ENCODE data around the gene MOB1B. TPM values are rescaled to one million over a fixed set of nuclear protein-coding genes. Genes with fewer than 3 reads are reported as not detected.

Gene MOB1B
- total RNA-seq, 1 donor from 2014 or later: 8.4 TPM

GRCh38 chr4:70868778-70869177 lies 33.4 kb upstream of the MOB1B start:
- Histone ChIP-seq H3K27me3 (ENCODE audit: control insufficient read depth, insufficient read depth, low read length) (no peaks in the 10 kb centered on the region), H3K36me3 (ENCODE audit: control insufficient read depth, insufficient read depth, low read length) (no peaks in the 10 kb centered on the region), H3K4me3 (ENCODE audit: low read depth, low read length) (no peak overlapping the region)
- DNase-seq (ENCODE audit: low read depth) (no peak), FAIRE-seq (no peak)
- TF ChIP-seq CTCF (IDR thresholded peaks at IDR 0.05; ENCODE audit: insufficient read depth, low read length, severe bottlenecking): no peak

GRCh38 chr4:70873216-70873615 lies 29.0 kb upstream of the MOB1B start:
- DNase-seq (ENCODE audit: low read depth): no peak
- FAIRE-seq: no peak

GRCh38 chr4:70874268-70875156 lies 27.7 kb upstream of the MOB1B start:
- Histone ChIP-seq H3K4me3 (ENCODE audit: low read depth, low read length) (no peak overlapping the region), H3K36me3 (ENCODE audit: control insufficient read depth, insufficient read depth, low read length) (no peaks in the 10 kb centered on the region), H3K27me3 (ENCODE audit: control insufficient read depth, insufficient read depth, low read length) (no peaks in the 10 kb centered on the region)
- no peak for DNase-seq (ENCODE audit: low read depth)
- no peak for TF ChIP-seq CTCF (IDR thresholded peaks at IDR 0.05; ENCODE audit: insufficient read depth, low read length, severe bottlenecking)
- no peak for FAIRE-seq

More at GRCh38 chr4:70873216-70873615, 29.0 kb upstream of the MOB1B start:
- no peak for TF ChIP-seq CTCF (IDR thresholded peaks at IDR 0.05; ENCODE audit: insufficient read depth, low read length, severe bottlenecking)
- Histone ChIP-seq H3K27me3 (ENCODE audit: control insufficient read depth, insufficient read depth, low read length) (no peaks in the 10 kb centered on the region), H3K4me3 (ENCODE audit: low read depth, low read length) (no peak overlapping the region), H3K36me3 (ENCODE audit: control insufficient read depth, insufficient read depth, low read length) (no peaks in the 10 kb centered on the region)

- H3K4me3 ChIP-seq (ENCODE audit: low read depth, low read length): no peak overlapping the region
- FAIRE-seq (no peak), DNase-seq (ENCODE audit: low read depth) (no peak)
- no peaks in the 10 kb centered on the region for H3K36me3 ChIP-seq (ENCODE audit: control insufficient read depth, insufficient read depth, low read length)
- no peak for TF ChIP-seq CTCF (IDR thresholded peaks at IDR 0.05; ENCODE audit: insufficient read depth, low read length, severe bottlenecking)
- H3K27me3 ChIP-seq (ENCODE audit: control insufficient read depth, insufficient read depth, low read length): no peaks in the 10 kb centered on the region
Observed at GRCh38 chr4:70877556-70877955, 24.6 kb upstream of the MOB1B start.

- DNase-seq (ENCODE audit: low read depth) (no peak), FAIRE-seq (no peak)
- H3K4me3 ChIP-seq (ENCODE audit: low read depth, low read length): no peak overlapping the region
- no peaks in the 10 kb centered on the region for H3K36me3 ChIP-seq (ENCODE audit: control insufficient read depth, insufficient read depth, low read length)
- TF ChIP-seq CTCF (IDR thresholded peaks at IDR 0.05; ENCODE audit: insufficient read depth, low read length, severe bottlenecking): no peak
- no peaks in the 10 kb centered on the region for H3K27me3 ChIP-seq (ENCODE audit: control insufficient read depth, insufficient read depth, low read length)
Observed at GRCh38 chr4:70880739-70881138, 21.4 kb upstream of the MOB1B start.

Data from bronchial epithelial cell (primary cell).